T1000 (cell line): ENCODE results near the gene SYNGAP1.
A peak's percentile ranks its signal among the peaks of the same experiment; 100 is the strongest.
"Not testable (repeated sequence)": the region's sequence is repeated elsewhere in the genome, so short reads cannot be mapped to it uniquely, and the experiment has no call there.

Experiments used
- DNase-seq: peaks from one replicate; lab custom pipeline; 2025; ENCODE audit warnings: mixed read lengths; lab: John Stamatoyannopoulos, UW

The SYNGAP1 gene

GRCh38 chr6:33419580-33420490 is at the start of gene SYNGAP1:
SYNGAP1 (plus strand) TSS chr6:33420065; CDS start chr6:33420265, 200 bp downstream.
- DNase-seq = no peak

GRCh38 chr6:33371901-33372300 is 48.0 kb upstream of the SYNGAP1 start:
- not testable (repeated sequence) for DNase-seq

- DNase-seq = no peak
Measured at GRCh38 chr6:33372526-33373123, 47.2 kb upstream of the SYNGAP1 start.

- DNase-seq = no peak
Measured at GRCh38 chr6:33373960-33374910, 45.6 kb upstream of the SYNGAP1 start.

GRCh38 chr6:33375143-33375671 is 44.7 kb upstream of the SYNGAP1 start:
- DNase-seq = no peak

- no peak for DNase-seq
Measured at GRCh38 chr6:33377171-33377570, 42.7 kb upstream of the SYNGAP1 start.

GRCh38 chr6:33379184-33379583 is 40.7 kb upstream of the SYNGAP1 start:
- not testable (repeated sequence) for DNase-seq

GRCh38 chr6:33380272-33380981 is 39.4 kb upstream of the SYNGAP1 start:
- DNase-seq = no peak

GRCh38 chr6:33383427-33384185 is 36.3 kb upstream of the SYNGAP1 start:
- no peak for DNase-seq

- DNase-seq = no peak
Measured at GRCh38 chr6:33384581-33385020, 35.3 kb upstream of the SYNGAP1 start.

- DNase-seq = no peak
Measured at GRCh38 chr6:33390173-33390572, 29.7 kb upstream of the SYNGAP1 start.

- no peak for DNase-seq
Measured at GRCh38 chr6:33390767-33391277, 29.0 kb upstream of the SYNGAP1 start.

- peak; percentile 99 for DNase-seq
Measured at GRCh38 chr6:33391278-33391921, 28.5 kb upstream of the SYNGAP1 start, which contains the start of gene KIFC1. KIFC1 (plus strand) TSS chr6:33391823; CDS start chr6:33391986, 163 bp downstream.

GRCh38 chr6:33391922-33392594 is 27.8 kb upstream of the SYNGAP1 start:
- DNase-seq = no peak

- DNase-seq = no peak
Measured at GRCh38 chr6:33392595-33392948, 27.3 kb upstream of the SYNGAP1 start.

- DNase-seq = no peak
Measured at GRCh38 chr6:33392979-33393378, 26.9 kb upstream of the SYNGAP1 start.

GRCh38 chr6:33397541-33397940 is 22.3 kb upstream of the SYNGAP1 start:
- DNase-seq = no peak

GRCh38 chr6:33398601-33399000 is 21.3 kb upstream of the SYNGAP1 start:
- DNase-seq = not testable (repeated sequence)

GRCh38 chr6:33399881-33400280 is 20.0 kb upstream of the SYNGAP1 start:
- not testable (repeated sequence) for DNase-seq
